Measurements from ENCODE around the gene CLTCL1. TPM values are rescaled to one million over a fixed set of nuclear protein-coding genes. Genes with fewer than 3 reads are reported as not detected.
"Not testable (repeated sequence)": the region's sequence is repeated elsewhere in the genome, so short reads cannot be mapped to it uniquely, and the experiment has no call there.

The CLTCL1 gene
- total and polyA plus RNA-seq, 4 donors: 12.3 to 20.9 (median 15.7) TPM

DNA sequence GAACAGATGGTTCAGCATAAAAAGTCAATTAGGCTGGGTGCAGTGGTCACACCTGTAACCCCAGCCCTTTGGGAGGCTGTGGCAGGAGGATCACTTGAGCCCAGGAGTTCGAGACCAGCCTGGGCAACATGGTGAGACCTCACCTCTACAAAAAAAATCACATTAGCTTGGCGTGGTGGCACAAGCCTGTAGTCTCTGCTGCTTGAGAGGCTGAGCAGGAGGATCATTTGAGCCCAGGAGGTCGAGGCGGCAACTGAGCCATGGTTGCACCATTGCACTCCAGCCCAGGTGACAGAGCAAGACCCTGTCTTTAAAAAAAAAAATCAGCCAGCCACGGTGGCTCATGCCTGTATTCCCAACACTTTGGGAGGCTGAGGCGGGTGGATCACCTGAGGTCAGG, 31.9 kb upstream of the CLTCL1 start:
- 84% methylated on average over 5 of the region's 6 CpGs for WGBS (ENCODE audit: insufficient coverage)
- H3K27ac ChIP-seq (ENCODE audit: low read depth, low read length); H3K4me3 ChIP-seq (ENCODE audit: low read depth, low read length): not testable (repeated sequence)

DNA sequence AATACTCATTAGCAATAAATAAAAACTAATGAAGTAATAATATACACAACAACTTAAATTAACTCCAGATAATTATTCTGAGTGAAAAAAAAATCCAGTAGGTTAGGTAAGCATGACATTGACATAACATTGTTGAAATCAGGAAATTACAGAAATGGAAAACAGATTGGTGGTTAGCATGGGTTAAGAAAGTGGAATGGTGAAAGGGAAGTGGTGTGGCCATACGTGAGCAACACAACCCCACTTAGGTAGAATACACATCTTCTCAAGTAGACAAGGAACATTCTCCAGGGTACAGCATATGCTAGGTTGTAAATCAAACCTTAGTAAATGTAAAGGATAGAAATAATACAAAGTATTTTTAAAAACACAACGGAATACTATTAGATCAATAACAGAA, 30.2 kb upstream of the CLTCL1 start:
- no peaks in the 10 kb centered on the region for H3K4me1 ChIP-seq (ENCODE audit: control insufficient read depth, insufficient read depth, low read length)
- H3K27me3 ChIP-seq (ENCODE audit: control insufficient read depth, insufficient read depth, low read length): no peaks in the 10 kb centered on the region
- H3K36me3 ChIP-seq (ENCODE audit: control insufficient read depth, insufficient read depth, low read length): no peaks in the 10 kb centered on the region
- WGBS (ENCODE audit: insufficient coverage): no CpG with 5 or more reads among the region's 2 CpGs
- no peak for DNase-seq (ENCODE audit: low read depth in 4 of 6, low spot score in 6 of 6)
- peaks cover under 1% of the 10 kb centered on the region for H3K9me3 ChIP-seq (ENCODE audit: control insufficient read depth, insufficient read depth, low read length)
- no peak overlapping the region for H3K27ac ChIP-seq (ENCODE audit: low read depth, low read length)
- no peak overlapping the region for H3K4me3 ChIP-seq (ENCODE audit: low read depth, low read length)

More for the DNA sequence above, 31.9 kb upstream of the CLTCL1 start:
- not testable (repeated sequence) for H3K9me3 ChIP-seq (ENCODE audit: control insufficient read depth, insufficient read depth, low read length); H3K4me1 ChIP-seq (ENCODE audit: control insufficient read depth, insufficient read depth, low read length); H3K36me3 ChIP-seq (ENCODE audit: control insufficient read depth, insufficient read depth, low read length); DNase-seq (ENCODE audit: low read depth in 4 of 6, low spot score in 6 of 6); H3K27me3 ChIP-seq (ENCODE audit: control insufficient read depth, insufficient read depth, low read length)

DNA sequence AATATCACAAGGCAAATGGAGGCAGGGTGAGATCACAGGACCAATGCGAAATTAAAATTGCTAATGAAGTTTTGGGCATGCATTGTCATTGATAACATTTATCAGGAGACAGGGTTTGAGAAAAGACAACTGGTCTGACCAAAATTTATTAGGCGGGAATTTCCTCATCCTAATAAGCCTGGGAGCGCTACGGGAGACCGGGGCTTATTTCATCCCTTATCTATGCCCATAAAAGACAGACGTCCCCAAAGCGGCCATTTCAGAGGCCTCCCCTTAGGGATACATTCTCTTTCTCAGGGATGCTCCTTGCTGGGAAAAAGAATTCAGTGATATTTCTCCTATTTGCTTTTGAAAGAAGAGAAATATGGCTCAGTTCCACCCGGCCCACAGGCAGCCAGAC, 28.6 kb upstream of the CLTCL1 start:
- H3K4me3 ChIP-seq (ENCODE audit: low read depth, low read length); H3K4me1 ChIP-seq (ENCODE audit: control insufficient read depth, insufficient read depth, low read length); DNase-seq (ENCODE audit: low read depth in 4 of 6, low spot score in 6 of 6); H3K27ac ChIP-seq (ENCODE audit: low read depth, low read length); H3K9me3 ChIP-seq (ENCODE audit: control insufficient read depth, insufficient read depth, low read length); H3K27me3 ChIP-seq (ENCODE audit: control insufficient read depth, insufficient read depth, low read length); H3K36me3 ChIP-seq (ENCODE audit: control insufficient read depth, insufficient read depth, low read length): not testable (repeated sequence)
- WGBS (ENCODE audit: insufficient coverage): 67% methylated on average over 1 of the region's 8 CpGs

DNA sequence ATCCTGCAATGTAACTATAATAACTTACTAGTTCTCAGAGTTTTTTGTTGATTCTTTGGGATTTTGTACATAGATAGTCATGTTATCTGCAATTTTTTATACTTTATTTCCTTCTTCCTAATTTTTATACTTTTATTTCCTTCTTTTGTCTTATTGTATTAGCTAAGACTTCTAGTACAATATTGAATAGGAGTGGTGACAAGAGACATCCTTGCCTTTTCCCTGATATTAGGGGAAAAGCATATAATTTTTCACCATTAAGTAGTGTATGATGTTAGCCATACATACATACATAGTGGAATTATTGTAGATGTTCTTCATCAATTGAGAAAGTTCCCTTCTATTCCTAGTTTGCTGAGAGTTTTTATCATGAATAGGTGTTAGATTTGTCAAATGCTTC, 27.8 kb upstream of the CLTCL1 start:
- Histone ChIP-seq H3K36me3 (ENCODE audit: control insufficient read depth, insufficient read depth, low read length) (no peaks in the 10 kb centered on the region), H3K4me3 (ENCODE audit: low read depth, low read length) (no peak overlapping the region), H3K9me3 (ENCODE audit: control insufficient read depth, insufficient read depth, low read length) (peaks cover 8% of the 10 kb centered on the region), H3K27me3 (ENCODE audit: control insufficient read depth, insufficient read depth, low read length) (no peaks in the 10 kb centered on the region), H3K27ac (ENCODE audit: low read depth, low read length) (no peak overlapping the region), H3K4me1 (ENCODE audit: control insufficient read depth, insufficient read depth, low read length) (no peaks in the 10 kb centered on the region)
- no peak for DNase-seq (ENCODE audit: low read depth in 4 of 6, low spot score in 6 of 6)

DNA sequence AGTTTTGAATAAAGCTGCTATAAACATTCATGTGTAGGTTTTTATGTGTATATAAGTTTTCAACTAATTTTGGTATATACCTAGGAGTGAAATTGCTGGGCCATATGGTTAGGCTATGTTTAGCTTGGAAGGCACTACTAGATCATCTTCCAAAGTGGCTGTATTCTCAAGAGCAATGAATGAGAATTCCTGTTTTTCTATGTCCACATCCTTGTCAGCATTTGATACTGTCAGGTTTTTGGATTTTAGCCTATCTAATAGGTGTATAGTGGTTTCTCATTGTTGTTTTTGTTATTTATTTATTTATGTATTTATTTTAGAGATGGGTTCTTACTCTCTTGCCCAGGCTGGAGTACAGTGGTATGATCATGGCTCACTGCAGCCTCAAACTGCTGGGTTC, 26.3 kb upstream of the CLTCL1 start:
- H3K9me3 ChIP-seq (ENCODE audit: control insufficient read depth, insufficient read depth, low read length): peaks cover 8% of the 10 kb centered on the region
- no peaks in the 10 kb centered on the region for H3K36me3 ChIP-seq (ENCODE audit: control insufficient read depth, insufficient read depth, low read length)
- no peak overlapping the region for H3K4me3 ChIP-seq (ENCODE audit: low read depth, low read length)
- DNase-seq (ENCODE audit: low read depth in 4 of 6, low spot score in 6 of 6): no peak
- no peaks in the 10 kb centered on the region for H3K27me3 ChIP-seq (ENCODE audit: control insufficient read depth, insufficient read depth, low read length)
- no peaks in the 10 kb centered on the region for H3K4me1 ChIP-seq (ENCODE audit: control insufficient read depth, insufficient read depth, low read length)
- H3K27ac ChIP-seq (ENCODE audit: low read depth, low read length): no peak overlapping the region

DNA sequence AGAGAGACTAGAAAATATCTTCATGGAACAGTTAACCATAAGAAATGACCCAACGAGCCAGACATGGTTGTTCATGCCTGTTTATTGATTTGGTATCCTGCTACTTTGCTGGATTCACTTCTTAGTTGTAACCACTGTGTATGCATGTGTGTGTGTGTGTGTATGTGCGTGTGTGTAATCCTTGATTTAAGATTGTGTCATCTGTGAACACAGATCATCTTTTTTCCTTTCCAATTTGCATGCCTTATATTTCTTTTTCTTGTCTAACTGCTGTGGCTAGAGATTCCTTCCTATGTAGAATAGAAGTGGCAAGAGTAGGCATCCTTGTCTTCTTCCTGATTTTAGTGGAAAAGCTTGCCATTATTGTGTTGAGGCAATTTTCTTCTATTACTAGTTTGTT, 16.4 kb upstream of the CLTCL1 start:
- no peak overlapping the region for H3K27ac ChIP-seq (ENCODE audit: low read depth, low read length)

DNA sequence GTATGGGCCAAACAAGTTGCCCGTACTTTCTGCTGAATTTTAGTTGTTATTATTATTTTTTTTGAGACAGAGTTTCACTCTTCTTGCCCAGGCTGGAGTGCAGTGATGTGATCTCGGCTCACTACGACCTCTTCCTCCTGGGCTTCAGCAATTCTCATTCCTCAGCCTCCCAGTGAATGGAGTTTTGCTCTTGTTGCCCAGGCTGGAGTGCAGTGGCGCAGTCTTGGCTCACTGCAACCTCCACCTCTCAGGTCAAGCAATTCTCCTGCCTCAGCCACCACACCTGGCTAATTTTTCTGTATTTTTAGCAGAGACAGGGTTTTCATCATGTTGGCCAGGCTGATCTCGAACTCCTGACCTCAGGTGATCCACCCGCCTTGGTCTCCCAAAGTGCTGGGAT, 15.0 kb upstream of the CLTCL1 start:
- not testable (repeated sequence) for H3K9me3 ChIP-seq (ENCODE audit: control insufficient read depth, insufficient read depth, low read length); DNase-seq (ENCODE audit: low read depth in 4 of 6, low spot score in 6 of 6); H3K36me3 ChIP-seq (ENCODE audit: control insufficient read depth, insufficient read depth, low read length); H3K4me3 ChIP-seq (ENCODE audit: low read depth, low read length); H3K27ac ChIP-seq (ENCODE audit: low read depth, low read length); H3K27me3 ChIP-seq (ENCODE audit: control insufficient read depth, insufficient read depth, low read length); H3K4me1 ChIP-seq (ENCODE audit: control insufficient read depth, insufficient read depth, low read length)
- WGBS (ENCODE audit: insufficient coverage): 96% methylated on average over 5 of the region's 6 CpGs

More for the DNA sequence above, 16.4 kb upstream of the CLTCL1 start:
- Histone ChIP-seq H3K36me3 (ENCODE audit: control insufficient read depth, insufficient read depth, low read length) (no peaks in the 10 kb centered on the region), H3K4me1 (ENCODE audit: control insufficient read depth, insufficient read depth, low read length) (no peaks in the 10 kb centered on the region), H3K27me3 (ENCODE audit: control insufficient read depth, insufficient read depth, low read length) (no peaks in the 10 kb centered on the region), H3K9me3 (ENCODE audit: control insufficient read depth, insufficient read depth, low read length) (no peaks in the 10 kb centered on the region), H3K4me3 (ENCODE audit: low read depth, low read length) (no peak overlapping the region)
- no peak for DNase-seq (ENCODE audit: low read depth in 4 of 6, low spot score in 6 of 6)
- no CpG with 5 or more reads among the region's 2 CpGs for WGBS (ENCODE audit: insufficient coverage)

DNA sequence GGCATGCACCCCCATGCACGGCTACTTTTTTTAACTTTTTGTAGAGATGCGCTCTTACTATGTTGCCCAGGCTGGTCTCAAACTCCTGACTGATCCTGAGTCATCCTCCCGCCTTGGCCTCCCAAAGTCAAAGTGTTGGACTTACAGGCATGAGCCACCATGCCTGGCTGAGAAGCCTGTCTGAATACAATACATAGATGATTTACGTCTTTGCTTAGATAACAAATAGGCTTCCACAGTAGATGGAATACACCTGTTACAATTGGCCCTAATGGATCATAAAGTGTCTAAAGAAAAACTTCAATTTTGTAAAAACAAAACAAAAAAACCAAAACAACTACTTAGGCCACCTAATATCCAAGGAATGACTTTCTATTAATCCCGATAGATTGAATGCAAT, 13.0 kb upstream of the CLTCL1 start:
- no peaks in the 10 kb centered on the region for H3K27me3 ChIP-seq (ENCODE audit: control insufficient read depth, insufficient read depth, low read length)
- no peak overlapping the region for H3K4me3 ChIP-seq (ENCODE audit: low read depth, low read length)
- WGBS (ENCODE audit: insufficient coverage): 92% methylated on average over 3 of the region's 5 CpGs
- no peaks in the 10 kb centered on the region for H3K4me1 ChIP-seq (ENCODE audit: control insufficient read depth, insufficient read depth, low read length)
- no peak for DNase-seq (ENCODE audit: low read depth in 4 of 6, low spot score in 6 of 6)
- no peaks in the 10 kb centered on the region for H3K36me3 ChIP-seq (ENCODE audit: control insufficient read depth, insufficient read depth, low read length)
- no peaks in the 10 kb centered on the region for H3K9me3 ChIP-seq (ENCODE audit: control insufficient read depth, insufficient read depth, low read length)
- no peak overlapping the region for H3K27ac ChIP-seq (ENCODE audit: low read depth, low read length)

- Histone ChIP-seq H3K4me3 (ENCODE audit: low read depth, low read length) (no peak overlapping the region), H3K27me3 (ENCODE audit: control insufficient read depth, insufficient read depth, low read length) (no peaks in the 10 kb centered on the region), H3K4me1 (ENCODE audit: control insufficient read depth, insufficient read depth, low read length) (no peaks in the 10 kb centered on the region), H3K27ac (ENCODE audit: low read depth, low read length) (no peak overlapping the region), H3K36me3 (ENCODE audit: control insufficient read depth, insufficient read depth, low read length) (no peaks in the 10 kb centered on the region), H3K9me3 (ENCODE audit: control insufficient read depth, insufficient read depth, low read length) (no peaks in the 10 kb centered on the region)
- no peak for DNase-seq (ENCODE audit: low read depth in 4 of 6, low spot score in 6 of 6)
- no CpG with 5 or more reads among the region's 1 CpG for WGBS (ENCODE audit: insufficient coverage)
These were observed 12.3 kb upstream of the CLTCL1 start for GRCh38 chr22:19303785-19304184.

GRCh38 chr22:19295733-19296132, 4.2 kb upstream of the CLTCL1 start:
- no peak overlapping the region for H3K27ac ChIP-seq (ENCODE audit: low read depth, low read length)
- no peak overlapping the region for H3K4me3 ChIP-seq (ENCODE audit: low read depth, low read length)
- H3K9me3 ChIP-seq (ENCODE audit: control insufficient read depth, insufficient read depth, low read length): no peaks in the 10 kb centered on the region
- no peaks in the 10 kb centered on the region for H3K36me3 ChIP-seq (ENCODE audit: control insufficient read depth, insufficient read depth, low read length)
- H3K4me1 ChIP-seq (ENCODE audit: control insufficient read depth, insufficient read depth, low read length): peaks cover 13% of the 10 kb centered on the region
- DNase-seq (ENCODE audit: low read depth in 4 of 6, low spot score in 6 of 6): no peak
- no peaks in the 10 kb centered on the region for H3K27me3 ChIP-seq (ENCODE audit: control insufficient read depth, insufficient read depth, low read length)

All from spinal cord (tissue), 10 donors.